A549 treated with Mapracorat at 1 μM for 4 hours (cell line): ENCODE data around the gene PDCD1LG2. TPM values are rescaled to one million over a fixed set of nuclear protein-coding genes. Genes with fewer than 3 reads are reported as not detected.

Experiments used
- total RNA-seq: library from RNA; stranded (reverse); fragments of 200-300 nt; extraction: Qiagen RNA extraction; gene quantifications from 5 replicates; pipeline ENCODE4 v1.2.3, GENCODE V29; 2022

PDCD1LG2 gene
- 0.16 to 0.29 TPM (median 0.19 TPM) in 5 replicates for total RNA-seq

DNA sequence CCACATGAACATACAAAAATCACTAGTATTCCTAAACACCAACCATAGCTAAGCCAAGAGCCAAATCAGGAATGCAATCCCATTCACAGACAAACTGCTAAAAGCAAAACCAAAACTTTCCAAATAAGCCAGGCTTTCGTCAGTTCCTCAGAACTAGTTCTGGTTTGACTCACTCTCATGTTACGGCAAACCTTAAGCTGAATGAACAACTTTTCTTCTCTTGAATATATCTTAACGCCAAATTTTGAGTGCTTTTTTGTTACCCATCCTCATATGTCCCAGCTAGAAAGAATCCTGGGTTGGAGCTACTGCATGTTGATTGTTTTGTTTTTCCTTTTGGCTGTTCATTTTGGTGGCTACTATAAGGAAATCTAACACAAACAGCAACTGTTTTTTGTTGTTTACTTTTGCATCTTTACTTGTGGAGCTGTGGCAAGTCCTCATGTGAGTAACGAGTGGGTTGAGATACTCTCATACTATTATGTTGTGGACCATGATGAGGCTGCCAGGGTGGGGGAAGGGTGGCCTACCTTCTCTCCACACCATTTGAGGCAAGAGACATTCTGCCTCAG is at the start of gene PDCD1LG2:
Gene PDCD1LG2, plus strand, starts transcription at position 172 of the 572 bp plus-strand sequence. CDS start 12,016 bp downstream, outside the sequence.

Other genes starting within 250 kb of the PDCD1LG2 start
- 0.21 to 0.52 TPM (median 0.28 TPM) in 3 of 5 replicates, not detected in the others for gene RLN2, start 205.8 kb upstream of the PDCD1LG2 start, total RNA-seq
- gene RLN1, start 170.7 kb upstream of the PDCD1LG2 start, total RNA-seq: 0.20 TPM in 1 of 5 replicates, not detected in the others
- 19.2 to 28.2 TPM (median 23.7 TPM) in 5 replicates for gene PLGRKT, start 72.6 kb upstream of the PDCD1LG2 start, total RNA-seq
- gene CD274, start 60.0 kb upstream of the PDCD1LG2 start, total RNA-seq: 1.4 to 2.3 TPM (median 1.6 TPM) in 5 replicates
- 9.9 to 14.4 TPM (median 13.2 TPM) in 5 replicates for gene RIC1, start 118.6 kb downstream of the PDCD1LG2 start, total RNA-seq